GM19239 (cell line): ENCODE measurements around the gene ATP8B1.
A peak's percentile ranks its signal among the peaks of the same experiment; 100 is the strongest.

Experiments used
- DNase-seq: peaks from one replicate; pipeline ENCODE4 v3.0.0; 2011; ENCODE audit warnings: low spot score; ENCODE audit not compliant: insufficient read length
- FAIRE-seq: peaks from 2 replicates; lab custom pipeline; 2011; peaks lifted over from hg19 to GRCh38; lab: Jason Lieb, UNC

ATP8B1 gene

DNA sequence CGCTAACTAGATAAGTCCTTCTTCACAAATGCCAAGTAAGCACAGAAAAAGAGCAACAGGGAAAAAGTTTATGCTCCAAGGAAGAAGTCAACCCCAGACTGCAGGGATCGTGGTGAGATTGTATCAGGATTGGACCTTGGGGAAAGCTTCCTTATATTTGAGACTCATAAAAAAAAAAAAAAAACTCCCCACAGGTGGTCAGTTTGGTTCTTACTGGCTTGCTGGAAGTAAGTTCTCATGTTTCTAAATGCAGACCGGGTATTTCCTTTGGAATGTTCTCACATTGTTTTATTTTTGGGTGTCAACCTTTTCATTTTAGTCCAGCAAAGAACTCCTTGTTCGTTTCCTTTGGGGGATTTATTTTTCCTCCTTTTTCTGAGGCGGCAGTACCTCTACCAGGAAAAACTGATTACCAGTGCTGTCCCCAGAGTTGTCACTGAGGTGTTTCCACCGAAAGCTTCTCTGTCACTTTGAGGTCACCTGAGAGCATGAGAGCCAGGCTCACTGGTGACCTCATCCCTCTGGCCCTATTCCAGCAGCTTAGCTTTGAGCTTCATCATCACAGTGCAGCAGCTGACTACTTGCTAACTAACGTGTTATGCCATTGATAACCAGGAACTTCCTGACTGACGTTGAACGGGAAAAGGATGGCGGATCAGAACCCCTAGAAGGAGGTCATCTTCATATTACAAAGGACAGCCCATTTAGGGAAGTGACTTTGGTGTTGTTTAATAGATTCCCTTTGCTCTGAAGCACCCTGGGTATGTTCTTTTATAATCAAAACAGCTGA, 16.8 kb upstream of the ATP8B1 start:
- no peak for DNase-seq
- no peak for FAIRE-seq

DNA sequence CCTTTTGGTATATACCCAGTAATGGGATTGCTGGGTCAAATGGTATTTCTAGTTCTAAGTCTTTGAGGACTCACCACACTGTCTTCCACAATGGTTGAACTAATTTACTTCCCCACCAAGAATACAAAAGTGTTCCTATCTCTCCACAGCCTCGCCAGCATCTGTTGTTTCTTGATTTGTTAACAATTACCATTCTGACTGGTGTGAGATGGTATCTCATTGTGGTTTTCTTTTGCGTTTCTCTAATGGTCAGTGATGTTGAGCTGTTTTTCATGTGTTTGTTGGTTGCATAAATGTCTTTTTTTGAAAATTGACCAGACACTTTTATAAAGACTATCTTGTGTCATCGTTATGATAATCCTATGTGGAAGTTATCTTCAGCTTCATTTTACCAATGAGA, 16.0 kb upstream of the ATP8B1 start:
- no peak for FAIRE-seq
- DNase-seq, result no peak

DNA sequence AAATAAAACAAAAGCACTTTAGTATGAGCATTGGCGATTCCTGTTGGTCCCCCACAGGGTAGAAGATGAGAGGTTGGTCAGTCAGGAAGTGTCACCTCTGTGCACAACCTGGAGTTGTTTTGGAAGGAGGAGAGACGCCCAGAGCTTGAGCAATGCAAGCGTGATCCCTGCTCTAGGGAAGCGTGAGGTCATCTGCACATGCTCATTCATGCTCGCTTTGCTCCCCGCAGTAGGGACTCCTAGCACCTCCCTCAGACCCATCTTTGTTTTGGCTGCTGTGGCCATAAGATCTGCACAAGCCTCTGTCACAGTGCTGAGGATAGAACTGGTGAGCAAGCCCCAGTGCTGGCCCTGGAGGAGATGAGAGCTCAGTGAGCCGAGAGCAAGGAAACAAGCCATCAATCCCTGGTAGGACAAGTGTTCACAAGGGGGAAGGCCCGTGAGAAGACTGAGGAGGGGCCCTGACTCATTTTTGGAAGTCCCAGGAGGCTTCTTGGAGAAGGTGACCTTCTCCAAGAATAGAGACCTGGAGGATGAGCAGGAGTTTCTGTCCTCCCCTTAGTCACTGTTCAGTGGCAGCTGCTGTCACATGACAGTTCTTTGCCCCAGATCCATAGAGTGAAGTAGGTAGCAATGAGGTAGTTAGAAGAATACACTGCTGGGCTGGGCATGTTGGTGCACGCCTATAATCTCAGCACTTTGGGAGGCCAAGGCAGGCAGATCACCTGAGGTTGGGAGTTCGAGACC, 13.3 kb upstream of the ATP8B1 start:
- no peak for FAIRE-seq
- no peak for DNase-seq

DNA sequence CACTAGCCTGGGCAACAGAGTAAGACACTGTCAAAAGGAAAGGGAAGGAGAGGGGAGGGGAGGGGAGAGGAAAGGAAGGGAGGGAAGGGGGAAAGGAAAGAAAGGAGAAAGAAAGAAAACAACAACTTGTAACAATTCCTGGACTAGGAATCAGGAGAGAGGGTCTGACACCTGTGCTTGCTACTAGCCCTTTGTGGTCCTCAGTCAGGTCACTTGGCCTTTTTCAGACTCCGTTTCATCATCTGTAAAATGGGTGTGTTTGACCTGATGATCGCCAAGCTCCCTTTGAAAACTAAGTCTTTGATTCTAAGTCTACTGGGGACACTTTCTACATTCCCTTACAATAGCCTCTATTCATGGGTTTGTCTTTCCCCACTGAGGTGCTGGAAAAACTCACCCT, 11.4 kb upstream of the ATP8B1 start:
- DNase-seq (no peak), FAIRE-seq (no peak)

DNA sequence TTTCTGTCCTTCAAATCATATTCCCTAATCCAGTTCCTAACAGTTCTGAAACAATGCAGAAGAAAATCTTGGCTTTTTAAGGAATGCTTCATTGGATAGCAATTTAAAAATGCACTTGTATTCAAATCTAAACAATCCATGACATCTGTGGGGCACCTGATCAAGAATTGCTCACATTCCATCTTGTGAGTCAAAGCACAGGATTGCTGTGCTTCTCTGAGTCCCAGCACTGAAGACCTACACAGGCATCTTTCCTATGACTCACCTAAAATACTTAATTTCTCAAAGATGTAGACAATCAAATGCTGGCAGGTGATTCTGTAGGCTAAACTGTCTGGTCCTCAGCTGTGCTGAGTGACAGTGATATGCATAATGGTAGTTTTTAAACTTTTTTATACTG, 10.1 kb upstream of the ATP8B1 start:
- DNase-seq, result no peak
- no peak for FAIRE-seq

DNA sequence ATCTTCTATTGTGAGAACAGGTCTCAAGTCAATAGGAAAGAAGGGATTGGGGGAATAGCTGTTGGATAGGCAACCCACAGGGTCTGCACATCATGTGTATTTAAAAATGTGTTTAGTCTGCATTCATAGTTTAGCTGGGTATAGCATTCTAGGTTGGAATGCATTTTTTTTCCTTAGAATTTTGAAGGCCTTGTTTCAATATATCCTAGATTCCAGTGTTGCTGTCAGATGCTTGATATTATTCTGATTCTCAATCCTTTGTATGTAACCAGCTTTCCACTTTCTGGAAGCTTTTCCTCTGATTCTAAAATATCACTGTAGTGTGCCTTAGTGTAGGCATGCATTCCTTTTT, 9.0 kb upstream of the ATP8B1 start:
- DNase-seq, result no peak

DNA sequence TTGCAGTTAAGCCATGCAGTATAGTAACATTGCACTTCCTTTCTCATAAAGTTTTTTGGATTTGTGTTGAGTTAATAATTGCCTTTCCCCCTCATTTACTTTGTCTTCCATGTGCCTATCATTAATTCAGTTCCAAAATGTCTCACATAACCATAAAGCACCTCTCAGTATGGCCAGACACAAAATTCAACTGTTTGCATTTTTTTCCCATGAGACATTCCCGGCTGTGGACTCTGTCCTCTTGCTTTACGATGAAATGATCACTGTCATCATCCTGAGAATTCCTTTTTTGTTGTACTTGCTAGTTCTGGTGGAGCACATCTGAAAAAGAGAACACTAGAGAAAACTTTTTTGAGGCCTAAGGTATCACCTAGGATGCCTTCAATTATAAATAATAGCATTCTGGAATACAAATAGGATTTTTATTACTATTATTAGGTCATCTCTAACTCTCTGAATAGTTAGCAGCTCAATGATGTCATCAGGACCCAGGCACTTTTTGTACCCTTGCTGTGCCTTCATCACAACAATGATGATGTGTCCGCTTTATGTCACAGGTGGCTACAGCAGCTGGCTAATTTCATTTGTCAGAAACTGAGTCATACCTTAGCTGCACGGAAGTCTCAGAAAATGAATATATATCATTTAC, 8.5 kb upstream of the ATP8B1 start:
- DNase-seq, result no peak
- FAIRE-seq, result no peak

More for the DNA sequence above, 9.0 kb upstream of the ATP8B1 start:
- no peak for FAIRE-seq

DNA sequence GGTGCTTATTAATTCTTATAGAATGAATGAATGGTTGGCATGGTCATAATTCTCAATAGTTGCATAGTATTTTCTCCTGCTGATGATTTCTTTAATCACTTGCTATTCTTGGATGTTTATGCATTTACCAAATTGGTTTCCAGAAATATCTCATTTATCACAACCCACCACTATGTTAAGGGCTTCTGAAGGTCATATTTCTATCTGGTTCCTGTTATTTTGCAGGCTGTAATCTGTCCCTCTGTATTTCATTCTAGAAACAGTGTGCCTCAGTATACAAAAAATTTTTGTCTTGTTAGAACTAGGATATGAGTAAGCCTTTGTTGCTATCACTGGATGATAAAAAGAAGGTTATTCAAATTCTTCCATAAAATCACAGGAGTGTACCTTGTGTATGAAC, 6.1 kb upstream of the ATP8B1 start:
- no peak for DNase-seq
- no peak for FAIRE-seq

DNA sequence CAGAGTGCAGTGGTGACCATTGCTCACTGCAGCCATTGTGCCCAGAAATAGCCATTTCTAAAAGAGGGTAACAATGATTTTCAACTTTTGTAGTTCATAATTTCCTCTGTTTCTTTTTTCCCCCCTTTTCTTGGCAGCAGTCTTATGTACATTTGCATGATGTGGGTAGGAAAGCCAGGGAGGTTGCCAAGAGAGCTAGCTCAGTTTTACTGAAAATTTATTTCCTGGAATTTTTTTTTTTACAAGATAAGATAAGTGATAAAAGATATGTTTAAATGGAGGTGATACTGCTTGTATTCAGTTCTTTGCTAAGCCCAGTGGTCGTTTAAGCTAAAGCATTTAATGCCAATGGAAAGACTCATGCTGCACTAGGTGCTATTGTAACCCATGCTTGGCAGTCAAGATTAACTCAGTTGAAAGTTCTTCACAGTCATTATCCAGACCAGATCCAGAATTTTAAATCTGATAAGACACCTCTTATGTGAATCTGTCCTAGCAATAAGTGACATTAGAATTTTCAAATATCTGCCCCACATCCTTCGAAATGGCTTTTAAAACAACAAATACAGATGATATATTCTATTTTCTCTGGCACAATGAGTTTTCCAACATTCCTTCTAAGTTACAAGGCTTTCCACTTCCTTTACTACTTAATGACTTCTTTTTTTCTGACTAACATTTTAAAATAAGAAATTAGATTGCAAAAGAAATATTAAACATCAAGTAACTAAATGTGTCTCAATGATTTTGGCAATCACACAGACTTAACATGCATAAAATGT, 4.4 kb upstream of the ATP8B1 start:
- FAIRE-seq (no peak), DNase-seq (no peak)

DNA sequence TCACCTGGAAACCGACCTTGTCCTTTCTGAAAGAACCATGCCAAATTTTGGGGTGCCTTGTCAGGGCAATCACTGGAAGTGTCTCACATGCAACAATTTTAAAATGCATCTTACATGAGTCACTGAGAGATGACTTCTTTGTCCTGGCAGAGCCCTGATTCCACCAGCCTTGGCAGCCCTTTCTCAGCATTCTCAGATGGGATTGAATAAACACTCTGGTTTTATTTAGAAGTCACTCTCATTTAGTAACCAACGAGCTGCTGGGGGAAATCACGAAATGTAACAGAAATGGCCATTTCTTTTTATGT, 3.8 kb upstream of the ATP8B1 start:
- FAIRE-seq, result no peak

DNA sequence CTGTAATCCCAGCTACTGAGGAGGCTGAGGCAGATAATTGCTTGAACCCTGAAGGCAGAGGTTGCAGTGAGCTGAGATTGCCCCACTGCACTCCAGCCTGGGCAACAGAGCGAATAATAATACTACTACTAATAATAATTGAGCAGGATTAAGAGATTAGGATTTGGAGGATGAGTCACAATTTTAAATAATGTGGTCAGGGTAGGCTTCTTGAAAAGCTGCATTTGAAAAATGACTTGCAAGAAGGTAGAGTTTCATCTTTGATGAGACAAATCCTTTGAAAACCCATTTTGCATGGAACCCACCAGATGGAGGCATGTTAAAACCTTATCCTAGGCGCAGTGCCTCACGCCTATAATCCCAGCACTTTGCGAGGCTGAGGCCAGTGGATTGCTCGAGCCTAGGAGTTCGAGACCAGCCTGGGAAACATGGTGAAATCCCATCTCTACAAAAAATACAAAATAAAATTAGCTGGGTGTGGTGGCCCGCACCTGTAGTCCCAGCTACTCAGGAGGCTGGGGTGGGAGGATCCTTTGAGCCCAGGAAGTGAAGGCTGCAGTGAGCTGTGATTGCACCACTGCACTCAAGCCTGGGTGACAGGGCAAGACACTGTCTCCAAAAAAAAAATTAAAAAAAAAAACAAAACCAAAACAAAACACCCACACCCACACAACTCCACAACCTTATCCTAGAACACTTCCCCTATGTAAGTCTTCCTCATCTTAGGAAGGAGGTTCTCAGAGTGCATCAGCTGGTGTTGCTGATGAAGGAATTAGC, 3.3 kb upstream of the ATP8B1 start:
- FAIRE-seq (no peak), DNase-seq (no peak)

More for the DNA sequence above, 3.8 kb upstream of the ATP8B1 start:
- no peak for DNase-seq

DNA sequence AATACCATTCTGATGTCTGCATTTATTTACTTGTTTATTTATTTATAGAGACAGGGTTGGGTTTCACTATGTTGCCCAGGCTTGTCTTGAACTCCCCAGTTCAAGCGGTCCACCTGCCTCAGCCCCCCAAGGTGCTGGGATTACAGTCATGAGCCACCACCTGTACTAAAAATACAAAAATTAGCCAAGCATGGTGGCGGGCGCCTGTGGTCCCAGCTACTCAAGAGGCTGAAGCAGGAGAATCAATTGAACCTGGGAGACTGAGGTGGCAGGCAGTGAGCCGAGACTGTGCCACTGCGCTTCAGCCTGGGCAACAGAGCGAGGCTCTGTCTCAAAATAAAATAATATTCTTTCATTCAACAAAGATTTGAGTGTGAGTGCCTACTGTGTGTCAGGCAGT, 2.0 kb upstream of the ATP8B1 start:
- DNase-seq (no peak), FAIRE-seq (no peak)

DNA sequence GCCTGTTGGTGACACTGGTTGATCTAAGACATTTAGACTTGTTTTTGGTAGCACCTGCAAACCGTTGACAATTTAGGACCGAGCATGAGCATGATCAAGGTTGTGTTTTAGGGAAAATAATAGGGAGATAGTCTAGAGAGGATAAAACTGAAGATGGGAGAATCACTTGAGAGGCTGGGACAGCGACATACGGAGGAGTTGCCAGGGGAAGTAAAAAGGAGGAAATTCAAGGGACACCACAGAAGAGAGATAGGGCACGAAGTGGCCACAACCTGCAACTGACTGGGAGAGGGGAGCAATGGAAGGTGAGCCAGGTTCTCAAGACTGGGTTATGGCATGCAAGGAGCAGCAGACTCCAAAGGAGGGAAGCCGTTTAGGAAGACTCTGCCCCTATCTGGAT, 1.4 kb upstream of the ATP8B1 start:
- no peak for FAIRE-seq
- no peak for DNase-seq

DNA sequence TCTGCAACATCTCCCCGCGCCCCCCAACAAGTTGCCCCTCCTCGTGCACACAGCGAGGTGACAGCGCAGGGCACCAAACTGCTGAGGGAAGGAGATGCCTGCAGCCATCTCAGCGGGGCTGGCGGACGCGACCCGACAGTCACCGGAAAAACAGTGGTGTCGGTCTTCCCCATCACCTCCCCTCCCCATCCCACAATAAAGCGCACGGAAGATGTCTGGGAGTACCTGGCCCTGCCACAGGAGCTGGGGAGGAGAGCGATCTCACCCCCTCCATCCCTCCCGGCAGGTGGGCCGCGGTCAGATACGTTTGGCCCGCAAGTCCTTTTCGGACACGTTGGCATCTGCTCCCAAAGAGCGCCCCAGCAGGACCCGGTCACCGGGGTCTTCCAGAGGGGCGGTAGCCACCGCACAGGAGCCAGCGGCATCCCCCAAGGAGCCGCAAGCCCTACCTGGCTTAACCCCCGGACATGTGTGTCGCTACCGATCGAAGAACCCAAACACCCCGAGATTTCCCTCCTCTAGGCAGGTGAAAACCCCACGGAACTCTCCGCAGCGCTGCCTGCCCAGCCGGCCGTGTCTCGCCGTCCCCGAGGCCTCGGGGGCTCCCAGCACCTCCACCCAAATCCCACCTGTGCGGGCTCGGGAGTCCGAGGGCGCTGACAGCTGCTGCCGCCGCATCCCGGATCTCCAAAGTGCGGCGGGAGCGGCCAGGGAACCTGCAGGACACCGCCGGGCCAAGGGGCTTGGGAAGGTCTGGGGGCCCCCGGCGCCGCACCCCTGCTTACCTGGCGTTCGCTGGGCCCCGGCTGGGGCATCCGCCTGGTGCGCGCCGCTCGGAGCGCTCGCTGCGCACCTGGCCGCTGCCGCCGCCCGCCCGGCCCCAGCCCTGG, 657 bp downstream of the ATP8B1 start:
- peak; percentile 48 for FAIRE-seq
- peak; percentile 27 for DNase-seq

DNA sequence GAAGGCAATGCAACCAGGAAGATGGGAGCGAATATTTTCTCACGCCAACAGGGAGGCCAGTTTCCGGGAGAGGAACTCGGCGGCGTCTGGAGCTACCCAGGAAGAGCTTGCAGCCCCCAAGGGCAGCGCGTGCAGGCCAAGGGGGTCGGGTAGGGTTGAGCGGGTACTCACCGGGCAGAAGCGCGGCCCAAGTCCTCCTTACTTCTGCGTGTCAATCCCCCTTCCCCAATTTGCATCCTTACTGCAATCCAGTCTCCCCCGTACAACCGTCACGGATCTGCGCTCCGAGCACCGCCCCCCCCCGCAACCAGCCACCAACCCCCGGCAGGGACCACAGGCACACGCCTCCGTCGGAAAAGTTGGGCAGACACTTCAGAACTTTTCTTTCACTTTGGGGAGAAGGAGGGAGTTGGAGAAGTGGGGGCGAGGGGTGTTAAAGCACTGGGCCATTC, 1.3 kb downstream of the ATP8B1 start:
- FAIRE-seq (peak; percentile 26), DNase-seq (no peak)

DNA sequence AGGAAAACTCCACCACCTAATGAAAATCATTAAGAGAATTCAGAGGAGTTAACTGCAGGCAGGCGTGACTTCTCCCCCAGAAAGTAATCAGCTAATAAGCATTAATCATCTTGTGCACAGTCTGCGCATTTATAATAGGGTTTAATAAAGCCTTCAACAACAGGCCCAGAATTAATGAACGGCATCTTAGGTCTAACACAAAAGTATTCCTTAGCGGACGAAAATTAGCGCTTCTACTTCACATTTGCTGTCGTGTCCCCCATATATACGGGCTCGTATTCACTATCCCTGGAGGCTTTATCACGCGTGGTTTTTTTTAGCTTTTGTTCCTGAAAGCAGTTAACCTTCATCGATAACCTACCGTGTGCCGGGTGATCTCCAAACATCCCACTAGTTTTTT, 1.8 kb downstream of the ATP8B1 start:
- FAIRE-seq, result no peak
- no peak for DNase-seq

DNA sequence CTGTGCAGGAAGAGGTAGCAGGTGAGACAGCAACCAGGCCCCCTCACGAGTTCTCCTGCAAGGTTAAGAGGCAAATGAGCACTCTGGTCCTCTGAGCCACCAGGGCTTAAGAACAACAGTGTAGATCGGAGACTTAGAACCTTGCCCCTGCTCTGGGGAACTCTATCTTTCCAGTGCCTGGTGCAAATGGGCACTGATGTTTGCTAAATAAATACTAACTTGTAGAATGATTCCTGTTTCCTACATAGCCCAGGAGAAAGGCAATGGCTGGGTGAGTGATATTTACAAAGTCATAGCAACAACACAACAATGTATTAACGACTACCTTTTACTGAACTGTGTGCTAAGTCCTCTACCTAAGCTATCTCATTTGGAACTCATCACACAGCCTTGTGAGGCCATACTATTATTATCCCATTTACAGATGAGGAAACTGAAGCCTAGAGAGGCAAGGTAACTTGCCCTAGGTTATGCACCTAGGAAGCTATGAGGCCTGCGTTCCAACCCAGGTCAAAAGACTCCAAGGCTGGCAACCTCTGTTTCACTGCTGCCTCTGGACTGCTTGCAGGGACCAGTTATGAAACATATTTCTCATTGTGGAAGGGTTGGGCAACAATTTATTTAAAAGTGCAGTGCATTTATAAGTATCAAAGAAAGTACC, 4.3 kb downstream of the ATP8B1 start:
- DNase-seq, result no peak

DNA sequence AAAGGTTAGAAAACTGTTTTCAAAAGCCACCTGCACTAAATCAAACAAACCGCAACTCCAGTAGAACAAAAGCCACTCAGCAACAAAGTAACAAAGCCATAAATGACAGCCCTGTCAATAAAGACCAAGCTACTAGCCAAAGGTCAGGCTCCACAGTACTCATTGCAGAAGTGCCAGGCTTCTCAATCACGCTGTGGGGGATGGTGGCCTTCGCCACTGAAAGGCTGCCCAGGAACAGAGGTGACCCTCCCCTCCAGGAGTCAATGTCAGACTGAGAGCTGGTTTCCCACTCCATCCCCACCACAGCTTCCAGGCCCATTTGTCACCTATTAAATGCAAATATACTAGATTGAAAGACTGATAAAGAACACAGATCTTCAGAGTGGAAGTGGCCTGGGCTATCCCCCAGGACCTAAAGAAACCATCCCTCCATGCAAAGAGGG, 5.9 kb downstream of the ATP8B1 start:
- DNase-seq (no peak), FAIRE-seq (no peak)

More for the DNA sequence above, 4.3 kb downstream of the ATP8B1 start:
- no peak for FAIRE-seq
